Measurements from ENCODE around the gene ZGPAT.
"Not testable (repeated sequence)": the region's sequence is repeated elsewhere in the genome, so short reads cannot be mapped to it uniquely, and the experiment has no call there.

The ZGPAT gene

DNA sequence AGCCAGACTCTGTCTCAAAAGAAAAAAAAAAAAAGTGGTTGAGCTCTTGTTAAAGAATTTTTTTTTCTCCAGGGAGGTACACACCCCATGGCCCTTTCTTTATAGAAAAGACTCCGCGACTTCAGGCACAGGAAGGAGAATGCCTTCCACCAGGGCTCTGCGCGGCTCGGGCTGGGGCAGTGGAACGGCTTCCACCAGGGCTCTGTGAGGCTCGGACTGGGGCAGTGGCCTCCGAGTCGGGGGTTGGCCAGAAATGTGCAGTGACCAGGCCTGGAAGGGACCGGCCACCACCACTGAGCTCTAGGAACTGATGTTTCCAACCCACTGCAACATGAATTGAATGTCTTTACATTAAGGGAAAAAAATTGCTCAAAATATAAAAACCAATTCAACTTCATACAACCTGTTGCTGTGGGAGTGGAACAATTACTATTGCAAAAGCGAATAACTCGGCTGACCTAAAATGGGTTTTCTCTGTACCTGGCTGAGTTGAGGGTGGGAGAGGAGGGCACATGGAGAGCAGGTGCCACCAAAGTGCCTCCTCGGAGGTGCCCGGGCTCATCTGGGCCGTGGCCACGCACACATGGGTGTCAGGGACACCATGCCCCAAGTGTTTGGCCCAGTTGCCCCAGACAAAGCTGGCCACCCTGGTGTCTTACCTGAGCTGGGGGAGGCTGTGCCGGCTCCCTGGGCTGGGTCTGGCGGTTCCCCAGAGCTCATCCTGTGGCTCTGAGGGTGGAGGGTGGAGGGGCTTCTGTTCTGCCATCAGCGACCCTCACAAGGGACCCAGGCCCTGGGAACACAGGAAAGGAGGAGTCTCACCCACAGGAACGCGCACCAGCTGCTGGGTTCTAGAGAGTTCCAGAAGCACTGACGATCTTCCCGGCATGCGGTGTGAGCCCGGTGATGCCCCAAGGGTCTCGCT, 61.0 kb downstream of the ZGPAT start:
- Histone ChIP-seq H3K36me3 (ENCODE audit: insufficient read depth, low read length) (peaks cover 4% of the 10 kb centered on the region; the same call in 1 of the 2 replicates), H3K4me1 (ENCODE audit: insufficient read depth, low read length) (no peaks in the 10 kb centered on the region), H3K9me3 (ENCODE audit: control insufficient read depth, insufficient read depth, low read length) (no peaks in the 10 kb centered on the region), H3K9ac (ENCODE audit: low read depth, low read length) (no peak overlapping the region)

DNA sequence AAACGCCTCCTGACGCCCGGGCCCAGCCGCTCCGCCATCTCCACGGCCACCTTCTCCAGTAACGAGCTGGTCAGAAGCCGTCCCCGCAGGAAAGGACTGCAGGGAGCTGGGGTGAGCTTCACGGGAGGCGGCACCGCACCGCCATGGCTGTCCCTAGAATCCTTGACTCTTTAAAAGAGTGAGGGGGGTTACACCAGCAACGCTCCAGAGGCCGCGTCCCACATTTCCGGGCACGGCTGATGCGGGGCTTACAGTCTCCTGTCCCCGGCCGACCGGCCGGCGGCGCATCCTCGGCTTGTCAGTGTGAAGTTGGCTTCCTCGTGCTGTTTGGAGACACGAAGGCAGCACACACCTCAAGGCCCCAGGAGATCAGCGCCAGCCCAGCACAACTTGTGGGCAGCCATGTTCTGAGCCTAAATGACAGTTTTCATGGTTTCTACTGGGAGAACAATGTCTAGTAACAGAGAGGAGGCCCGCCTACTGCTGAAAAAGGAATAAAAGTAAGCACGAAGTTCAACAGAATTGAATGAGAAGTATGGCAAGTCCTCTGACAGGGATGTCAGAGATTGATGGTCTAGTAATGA, 62.1 kb downstream of the ZGPAT start:
- no peaks in the 10 kb centered on the region for H3K9me3 ChIP-seq (ENCODE audit: control insufficient read depth, insufficient read depth, low read length)
- peaks cover 4% of the 10 kb centered on the region; the same call in 1 of the 2 replicates for H3K36me3 ChIP-seq (ENCODE audit: insufficient read depth, low read length)
- H3K9ac ChIP-seq (ENCODE audit: low read depth, low read length) = no peak overlapping the region
- no peaks in the 10 kb centered on the region for H3K4me1 ChIP-seq (ENCODE audit: insufficient read depth, low read length)

DNA sequence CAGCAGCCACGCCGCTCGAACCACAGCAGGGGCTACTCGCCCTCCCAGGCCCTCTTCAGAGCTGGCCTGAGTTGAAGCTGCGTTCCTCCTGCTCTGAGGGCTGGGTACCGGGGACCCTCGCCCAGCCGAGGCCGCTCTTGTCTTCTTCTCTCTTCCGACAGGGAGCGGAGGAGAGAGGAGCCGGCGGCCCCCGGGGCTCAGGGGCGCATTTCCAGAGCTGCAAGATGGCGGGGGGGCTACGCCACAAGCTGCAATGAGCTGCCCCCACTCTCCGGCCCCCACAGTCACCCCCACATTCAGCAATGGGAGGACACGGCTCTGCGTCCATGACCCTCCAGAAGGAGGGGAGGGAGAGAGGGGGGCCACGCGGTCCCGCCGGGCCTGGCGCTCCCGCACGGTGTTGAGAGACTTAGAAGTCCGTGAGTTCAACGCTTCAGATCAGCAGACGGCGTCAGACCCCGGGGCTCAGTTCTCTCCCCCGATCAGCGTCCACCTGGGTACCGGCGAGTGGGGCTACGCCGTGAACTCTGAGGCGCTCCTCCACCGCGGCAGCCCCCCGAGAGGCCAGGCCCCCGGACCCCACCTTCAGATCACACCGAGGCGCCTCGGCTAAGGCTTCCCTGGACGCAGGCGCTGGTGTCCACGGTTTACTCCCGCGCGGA, 63.3 kb downstream of the ZGPAT start:
- Histone ChIP-seq H3K9ac (ENCODE audit: low read depth, low read length) (no peak overlapping the region), H3K36me3 (ENCODE audit: insufficient read depth, low read length) (peaks cover 4% of the 10 kb centered on the region; the same call in 1 of the 2 replicates), H3K9me3 (ENCODE audit: control insufficient read depth, insufficient read depth, low read length) (no peaks in the 10 kb centered on the region)

DNA sequence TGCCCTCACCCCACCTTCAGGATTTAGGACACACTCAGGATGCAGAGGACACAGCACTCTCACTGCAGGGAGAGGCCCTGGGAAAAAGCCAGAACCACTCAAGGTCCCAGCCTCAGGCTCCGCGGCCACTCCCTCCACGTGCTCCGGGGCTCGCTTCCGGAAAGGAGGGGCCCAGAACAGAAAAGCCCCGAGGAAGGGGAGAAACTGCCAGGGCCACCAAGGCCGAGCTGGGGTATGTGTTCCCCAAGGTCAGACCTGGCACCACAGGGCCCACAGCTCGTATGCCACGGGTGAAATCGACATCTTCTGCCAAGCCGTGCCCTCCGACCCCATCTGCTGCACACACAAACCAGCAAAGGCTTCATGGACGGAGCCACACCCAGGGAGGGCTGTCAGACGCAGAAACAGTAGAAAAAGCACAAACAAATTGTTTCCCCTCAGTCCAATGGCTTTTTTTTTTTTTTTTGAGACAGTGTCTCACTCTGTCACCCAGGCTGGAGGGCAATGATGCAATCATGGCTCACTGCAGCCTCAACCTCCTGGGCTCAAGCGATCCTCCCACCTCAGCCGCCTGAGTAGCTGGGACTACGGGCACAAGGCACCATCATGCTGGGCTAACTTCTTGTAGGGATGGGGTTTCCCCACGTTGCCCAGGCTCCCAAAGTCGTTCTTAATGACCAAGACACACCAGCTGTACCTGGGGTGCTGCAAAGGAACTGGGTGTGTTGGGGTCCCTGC, 65.1 kb downstream of the ZGPAT start:
- peaks cover under 1% of the 10 kb centered on the region; the same call in 1 of the 2 replicates for H3K36me3 ChIP-seq (ENCODE audit: insufficient read depth, low read length)
- H3K9ac ChIP-seq (ENCODE audit: low read depth, low read length) = no peak overlapping the region
- H3K9me3 ChIP-seq (ENCODE audit: control insufficient read depth, insufficient read depth, low read length) = no peaks in the 10 kb centered on the region
- peaks cover 13% of the 10 kb centered on the region for H3K4me1 ChIP-seq (ENCODE audit: insufficient read depth, low read length)

More for the DNA sequence above, 63.3 kb downstream of the ZGPAT start:
- peaks cover 5% of the 10 kb centered on the region; the same call in 1 of the 2 replicates for H3K4me1 ChIP-seq (ENCODE audit: insufficient read depth, low read length)

DNA sequence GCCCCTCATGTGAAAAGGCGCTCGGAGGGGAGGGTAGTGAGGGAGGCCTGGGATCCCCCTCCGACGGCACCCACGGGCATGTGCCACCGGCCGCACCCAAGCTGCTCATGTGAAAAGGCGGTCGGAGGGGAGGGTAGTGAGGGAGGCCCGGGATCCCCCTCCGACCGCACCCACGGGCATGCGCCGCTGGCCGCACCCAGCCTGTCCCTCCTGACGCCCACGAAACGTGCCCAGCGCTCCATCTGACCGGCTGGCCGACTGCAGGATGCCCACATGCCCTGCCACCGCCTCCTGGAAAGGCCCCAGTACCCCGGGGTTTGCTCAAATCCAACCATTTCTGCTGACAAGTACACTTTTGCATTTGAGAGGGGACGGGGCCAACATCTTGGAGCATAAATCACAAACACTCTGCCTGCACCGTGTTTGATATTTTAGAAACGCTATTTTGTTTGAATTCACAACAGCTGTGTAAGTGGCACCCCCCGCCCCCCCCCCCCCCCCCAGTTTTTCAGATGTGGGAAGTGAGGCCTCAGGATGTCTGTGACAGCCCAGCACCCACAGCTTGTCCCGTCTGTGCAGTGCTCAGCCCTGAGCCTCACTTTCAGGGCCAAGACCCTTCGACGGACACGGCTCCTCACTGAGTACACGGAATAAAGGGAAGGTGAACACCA, 65.9 kb downstream of the ZGPAT start:
- H3K4me1 ChIP-seq (ENCODE audit: insufficient read depth, low read length) = peaks cover 17% of the 10 kb centered on the region
- H3K9me3 ChIP-seq (ENCODE audit: control insufficient read depth, insufficient read depth, low read length) = no peaks in the 10 kb centered on the region
- H3K36me3 ChIP-seq (ENCODE audit: insufficient read depth, low read length) = no peaks in the 10 kb centered on the region; the same call in 1 of the 2 replicates
- H3K9ac ChIP-seq (ENCODE audit: low read depth, low read length) = no peak overlapping the region

DNA sequence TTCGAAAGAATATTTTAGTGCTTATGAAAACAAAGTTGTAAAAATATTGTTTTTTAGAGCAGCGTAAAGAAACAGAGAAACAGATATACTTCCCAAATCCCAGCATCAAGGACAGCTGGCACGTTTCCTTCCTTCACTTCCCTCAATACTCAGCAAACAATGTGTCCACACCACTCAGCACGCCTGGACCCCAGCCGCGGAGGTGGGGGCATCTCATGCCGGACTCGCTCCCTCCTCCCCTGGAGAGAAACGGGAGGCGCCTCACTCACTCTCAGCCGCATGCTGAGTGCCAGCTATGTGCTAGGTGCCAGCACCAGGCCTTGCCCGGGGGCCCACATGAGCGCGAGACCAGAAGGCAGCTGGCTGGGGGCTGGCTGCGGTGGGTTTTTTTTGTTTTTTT, 66.5 kb downstream of the ZGPAT start:
- no peaks in the 10 kb centered on the region for H3K9me3 ChIP-seq (ENCODE audit: control insufficient read depth, insufficient read depth, low read length)
- H3K36me3 ChIP-seq (ENCODE audit: insufficient read depth, low read length) = no peaks in the 10 kb centered on the region; the same call in 1 of the 2 replicates
- no peak overlapping the region for H3K9ac ChIP-seq (ENCODE audit: low read depth, low read length)
- H3K4me1 ChIP-seq (ENCODE audit: insufficient read depth, low read length) = peaks cover 19% of the 10 kb centered on the region

DNA sequence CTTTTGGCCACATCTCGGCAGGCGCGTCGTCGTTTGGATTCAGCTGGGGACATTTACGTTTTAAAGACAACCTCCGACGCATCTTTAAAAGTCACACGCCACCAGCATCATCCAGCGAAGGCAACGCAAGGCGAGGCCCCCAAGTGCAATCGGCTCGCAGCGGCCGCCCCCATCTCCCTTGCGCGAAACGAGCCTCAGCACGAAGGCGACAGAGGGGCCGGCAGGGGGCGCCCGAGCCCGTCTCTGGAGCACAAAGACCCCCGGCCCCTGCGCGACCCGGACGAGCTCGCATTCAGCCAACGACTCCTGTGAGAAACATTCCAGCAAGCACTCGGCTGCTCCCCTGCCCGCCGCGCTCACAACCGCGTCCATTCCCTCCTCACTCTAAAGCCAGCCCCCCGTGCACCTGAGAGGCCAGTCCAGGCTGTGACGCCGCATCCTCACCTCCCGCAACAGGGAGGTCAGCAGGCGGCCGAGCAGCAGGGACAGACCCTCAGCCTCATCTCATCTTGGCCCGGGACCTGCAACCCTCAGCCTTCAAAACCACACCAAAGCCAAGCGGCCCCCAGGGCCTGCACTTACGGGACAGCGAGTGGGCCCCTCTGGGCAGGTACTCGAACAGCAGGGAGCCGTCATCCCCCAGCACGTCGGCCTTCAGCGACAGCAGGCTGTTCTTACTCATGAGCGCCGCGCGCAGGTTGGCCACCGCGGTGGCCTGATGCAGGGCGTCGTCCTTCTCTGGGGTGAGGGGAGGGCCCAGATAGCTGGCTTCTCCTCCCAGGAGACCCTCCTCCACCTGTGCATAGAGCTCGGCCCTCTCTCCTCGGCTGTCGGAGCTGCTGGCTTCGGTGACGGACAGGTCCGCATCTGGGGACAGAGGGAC, 67.5 kb downstream of the ZGPAT start:
- Histone ChIP-seq H3K9ac (ENCODE audit: low read depth, low read length) (peak overlapping the region; percentile 46), H3K4me1 (ENCODE audit: insufficient read depth, low read length) (peaks cover 19% of the 10 kb centered on the region), H3K9me3 (ENCODE audit: control insufficient read depth, insufficient read depth, low read length) (no peaks in the 10 kb centered on the region), H3K36me3 (ENCODE audit: insufficient read depth, low read length) (no peaks in the 10 kb centered on the region; the same call in 1 of the 2 replicates)

DNA sequence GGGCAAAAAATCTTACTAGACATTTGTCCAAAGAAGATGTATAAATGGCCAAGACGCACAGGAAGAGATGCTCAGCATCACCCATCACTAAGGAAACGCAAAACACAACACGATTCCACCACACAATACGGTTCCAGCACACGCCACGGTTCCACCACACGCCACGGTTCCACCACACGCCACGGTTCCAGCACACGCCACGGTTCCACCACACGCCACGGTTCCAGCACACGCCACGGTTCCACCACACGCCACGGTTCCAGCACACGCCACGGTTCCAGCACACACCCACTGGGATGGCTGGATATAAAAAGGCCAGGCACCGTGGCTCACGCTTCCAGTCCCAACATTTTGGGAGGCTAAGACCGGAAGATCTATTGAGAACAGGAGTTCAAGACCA, 69.0 kb downstream of the ZGPAT start:
- H3K4me1 ChIP-seq (ENCODE audit: insufficient read depth, low read length) = peaks cover 19% of the 10 kb centered on the region

DNA sequence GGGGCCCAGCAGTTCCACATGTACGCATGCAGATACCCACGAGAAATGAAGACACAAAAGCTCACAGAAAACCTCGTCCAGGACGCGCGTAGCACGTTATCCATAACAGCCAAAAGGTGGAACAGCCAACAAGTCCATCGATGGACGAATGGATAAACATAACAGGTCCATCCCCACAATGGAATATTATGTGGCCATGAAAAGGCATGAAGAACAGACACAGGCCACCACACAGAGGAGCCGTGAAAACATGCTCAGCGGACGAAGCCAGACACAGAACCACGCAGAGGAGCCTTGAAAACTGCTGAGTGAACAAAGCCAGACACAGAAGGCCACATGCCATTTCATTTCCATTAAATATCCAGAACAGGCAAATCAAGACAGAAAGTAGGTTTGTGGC, 69.8 kb downstream of the ZGPAT start:
- no peak overlapping the region; the same call in 1 of the 2 replicates for H3K9ac ChIP-seq (ENCODE audit: low read depth, low read length)
- peaks cover 19% of the 10 kb centered on the region for H3K4me1 ChIP-seq (ENCODE audit: insufficient read depth, low read length)
- no peaks in the 10 kb centered on the region for H3K9me3 ChIP-seq (ENCODE audit: control insufficient read depth, insufficient read depth, low read length)
- H3K36me3 ChIP-seq (ENCODE audit: insufficient read depth, low read length) = no peaks in the 10 kb centered on the region

More for the DNA sequence above, 69.0 kb downstream of the ZGPAT start:
- not testable (repeated sequence) for H3K36me3 ChIP-seq (ENCODE audit: insufficient read depth, low read length); H3K9ac ChIP-seq (ENCODE audit: low read depth, low read length); H3K9me3 ChIP-seq (ENCODE audit: control insufficient read depth, insufficient read depth, low read length)

DNA sequence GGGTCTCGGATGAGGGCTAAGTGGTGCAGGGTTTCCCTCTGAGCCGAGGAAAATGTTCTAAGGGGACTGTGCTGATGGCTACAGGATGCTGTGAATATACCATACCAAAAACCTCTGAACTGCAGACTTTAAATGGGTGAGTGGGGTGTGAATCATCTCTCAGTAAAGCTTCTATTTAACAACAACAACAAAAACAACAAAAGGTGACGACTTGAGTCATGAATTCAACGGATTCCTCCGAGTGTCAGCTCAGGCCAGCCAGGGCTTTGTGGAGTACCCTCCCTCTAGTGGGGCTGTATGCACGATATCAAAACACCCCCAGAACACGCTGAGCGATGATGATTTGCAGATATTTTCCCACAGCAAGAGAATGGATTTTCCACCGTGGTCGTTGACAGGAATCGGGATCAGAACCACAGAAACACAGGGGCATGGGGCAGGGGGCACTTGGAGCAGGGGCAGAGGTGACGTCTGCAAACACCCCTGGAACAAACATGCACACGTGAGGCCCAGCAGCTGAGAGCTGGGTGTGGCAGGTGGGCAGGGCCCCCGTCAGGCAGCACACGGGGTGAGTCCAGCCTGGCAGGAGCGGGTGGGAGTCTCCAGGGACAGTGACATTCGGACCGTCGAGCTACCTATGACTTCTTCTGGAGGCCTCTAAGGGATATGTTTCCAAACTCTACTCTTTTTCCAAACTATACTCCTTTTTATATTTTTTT, 70.4 kb downstream of the ZGPAT start:
- H3K9me3 ChIP-seq (ENCODE audit: control insufficient read depth, insufficient read depth, low read length) = no peaks in the 10 kb centered on the region
- H3K36me3 ChIP-seq (ENCODE audit: insufficient read depth, low read length) = no peaks in the 10 kb centered on the region
- peaks cover 19% of the 10 kb centered on the region for H3K4me1 ChIP-seq (ENCODE audit: insufficient read depth, low read length)
- no peak overlapping the region for H3K9ac ChIP-seq (ENCODE audit: low read depth, low read length)

DNA sequence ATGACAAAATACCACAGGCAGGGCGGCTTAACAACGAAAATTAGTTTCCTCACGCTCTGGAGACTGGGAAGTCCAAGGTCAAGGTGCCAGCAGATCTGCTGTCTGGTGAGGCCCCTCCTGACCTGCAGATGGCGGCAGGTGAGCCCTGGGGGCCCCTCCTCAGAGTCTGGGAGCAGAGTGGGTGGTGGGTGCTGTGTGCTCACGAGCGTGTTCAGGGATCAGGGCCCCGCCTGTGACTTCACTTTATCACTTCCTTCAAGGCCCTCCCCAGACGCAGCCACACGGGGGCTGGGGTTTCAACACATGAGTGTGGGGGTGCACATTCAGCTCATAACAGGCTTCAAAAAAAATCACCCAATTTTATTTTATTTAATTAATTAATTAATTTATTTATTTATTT, 71.0 kb downstream of the ZGPAT start:
- no peaks in the 10 kb centered on the region for H3K36me3 ChIP-seq (ENCODE audit: insufficient read depth, low read length)
- peaks cover 19% of the 10 kb centered on the region for H3K4me1 ChIP-seq (ENCODE audit: insufficient read depth, low read length)
- no peaks in the 10 kb centered on the region for H3K9me3 ChIP-seq (ENCODE audit: control insufficient read depth, insufficient read depth, low read length)
- H3K9ac ChIP-seq (ENCODE audit: low read depth, low read length) = no peak overlapping the region

DNA sequence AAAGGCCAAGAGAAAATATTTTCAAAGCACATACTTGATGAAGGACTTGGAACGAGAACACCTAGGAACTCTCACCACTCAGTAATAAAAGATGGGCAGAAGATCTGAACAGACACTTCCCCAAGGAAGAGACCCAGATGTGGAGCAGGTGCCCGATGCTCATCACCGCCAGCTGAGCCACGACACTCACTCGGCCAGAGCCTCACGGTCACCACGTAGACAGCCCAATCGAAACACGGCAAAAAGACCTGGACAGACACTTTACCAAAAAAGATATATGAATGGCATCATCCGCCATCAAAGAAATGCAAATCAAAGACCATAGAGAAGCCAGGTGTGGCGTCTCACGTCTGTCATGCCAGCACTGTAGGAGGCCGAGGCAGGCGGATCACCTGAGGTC, 73.3 kb downstream of the ZGPAT start:
- Histone ChIP-seq H3K36me3 (ENCODE audit: insufficient read depth, low read length) (no peaks in the 10 kb centered on the region), H3K9ac (ENCODE audit: low read depth, low read length) (no peak overlapping the region), H3K9me3 (ENCODE audit: control insufficient read depth, insufficient read depth, low read length) (no peaks in the 10 kb centered on the region), H3K4me1 (ENCODE audit: insufficient read depth, low read length) (peaks cover 14% of the 10 kb centered on the region)
